GM19023 (cell line): ENCODE measurements around the gene ISL1.

Experiments used
- ATAC-seq: cut with Tn5 transposase; IDR thresholded peaks from one replicate; pipeline ENCODE4 v1.9.1; 2021; ENCODE audit warnings: mild to moderate bottlenecking, moderate library complexity; ENCODE audit not compliant: unreplicated experiment

Gene ISL1

DNA sequence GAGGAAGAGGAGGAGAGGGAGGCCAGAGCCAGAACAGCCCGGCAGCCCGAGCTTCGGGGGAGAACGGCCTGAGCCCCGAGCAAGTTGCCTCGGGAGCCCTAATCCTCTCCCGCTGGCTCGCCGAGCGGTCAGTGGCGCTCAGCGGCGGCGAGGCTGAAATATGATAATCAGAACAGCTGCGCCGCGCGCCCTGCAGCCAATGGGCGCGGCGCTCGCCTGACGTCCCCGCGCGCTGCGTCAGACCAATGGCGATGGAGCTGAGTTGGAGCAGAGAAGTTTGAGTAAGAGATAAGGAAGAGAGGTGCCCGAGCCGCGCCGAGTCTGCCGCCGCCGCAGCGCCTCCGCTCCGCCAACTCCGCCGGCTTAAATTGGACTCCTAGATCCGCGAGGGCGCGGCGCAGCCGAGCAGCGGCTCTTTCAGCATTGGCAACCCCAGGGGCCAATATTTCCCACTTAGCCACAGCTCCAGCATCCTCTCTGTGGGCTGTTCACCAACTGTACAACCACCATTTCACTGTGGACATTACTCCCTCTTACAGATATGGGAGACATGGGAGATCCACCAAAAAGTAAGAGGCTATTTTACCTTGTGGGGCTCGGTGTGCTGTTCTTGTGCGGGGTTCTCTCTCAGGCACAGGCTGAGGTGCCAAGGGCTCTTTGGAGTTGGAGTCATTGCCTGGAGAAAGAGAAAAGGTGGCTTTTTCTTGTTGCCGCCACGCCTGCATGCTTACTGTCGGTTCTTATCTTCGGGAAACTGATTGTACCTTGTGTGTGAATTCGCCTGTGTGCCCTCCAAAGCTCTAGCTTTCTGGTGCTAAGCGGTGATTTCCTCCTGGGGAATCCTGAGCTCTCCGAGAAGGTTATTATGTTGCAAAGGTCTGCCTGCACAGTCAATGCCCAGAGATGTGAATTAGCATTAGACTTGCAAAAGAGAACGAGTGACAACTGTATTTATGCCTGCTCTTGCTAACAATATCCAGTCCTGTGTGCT, at the start of gene ISL1:
ISL1 (plus strand) TSS at position 318 of the 991 bp plus-strand sequence; CDS start at position 542, 224 bp downstream.
- no peak for ATAC-seq

DNA sequence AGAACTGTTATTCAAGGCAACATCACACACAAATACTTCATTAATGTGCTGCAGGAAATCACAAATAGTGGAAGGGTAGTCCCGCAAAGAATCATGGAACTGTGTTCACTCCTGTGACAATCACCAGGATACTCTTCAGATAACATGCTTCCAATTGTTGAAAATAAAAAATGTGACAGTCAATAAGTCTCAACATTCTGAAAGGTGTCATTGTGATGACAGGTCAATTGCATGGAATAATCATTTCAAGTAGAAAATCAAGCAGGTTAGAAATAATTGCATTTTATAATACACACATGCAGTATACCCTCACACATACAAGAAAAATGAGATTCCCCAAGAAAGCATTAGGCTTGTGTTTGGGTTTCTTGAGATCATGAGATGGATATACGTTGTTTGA, 46.4 kb upstream of the ISL1 start:
- no peak for ATAC-seq

DNA sequence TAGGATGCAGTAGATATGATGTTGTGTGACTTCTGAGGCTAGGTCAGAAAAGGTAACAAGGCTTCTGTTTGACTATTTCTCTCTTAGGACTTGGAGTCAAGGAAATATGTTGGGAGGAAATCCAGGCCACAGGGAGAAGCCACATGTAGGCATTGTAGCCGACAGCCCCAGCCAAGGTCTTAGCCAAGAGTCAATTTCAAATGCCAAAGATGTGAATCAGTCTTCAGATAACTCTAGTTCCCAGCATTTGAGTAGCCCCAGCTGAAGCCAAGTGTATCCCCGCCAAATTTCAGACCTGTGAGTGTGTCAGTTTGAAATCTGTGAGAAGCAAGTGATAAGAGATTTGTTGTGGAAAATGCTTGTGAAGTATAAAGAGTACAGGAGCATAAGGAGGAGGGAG, 38.1 kb upstream of the ISL1 start:
- ATAC-seq: no peak

DNA sequence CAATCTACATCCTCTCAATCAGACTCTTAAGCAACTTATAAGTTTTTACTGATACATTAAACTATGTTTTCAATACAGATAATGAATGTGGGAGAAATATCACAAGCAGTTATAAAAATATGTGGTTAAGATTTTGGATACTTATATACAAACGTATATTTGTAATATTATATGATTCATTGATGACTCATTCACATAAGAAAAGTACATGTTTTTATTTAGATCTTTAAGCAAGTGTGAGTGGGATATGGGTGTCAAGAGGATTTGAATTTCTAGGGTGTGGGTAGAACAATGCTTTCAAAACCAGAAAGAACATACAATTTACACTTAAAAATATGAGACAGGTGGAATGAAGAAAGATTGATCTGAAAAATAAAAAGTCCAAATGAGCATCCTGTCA, 36.1 kb upstream of the ISL1 start:
- no peak for ATAC-seq

DNA sequence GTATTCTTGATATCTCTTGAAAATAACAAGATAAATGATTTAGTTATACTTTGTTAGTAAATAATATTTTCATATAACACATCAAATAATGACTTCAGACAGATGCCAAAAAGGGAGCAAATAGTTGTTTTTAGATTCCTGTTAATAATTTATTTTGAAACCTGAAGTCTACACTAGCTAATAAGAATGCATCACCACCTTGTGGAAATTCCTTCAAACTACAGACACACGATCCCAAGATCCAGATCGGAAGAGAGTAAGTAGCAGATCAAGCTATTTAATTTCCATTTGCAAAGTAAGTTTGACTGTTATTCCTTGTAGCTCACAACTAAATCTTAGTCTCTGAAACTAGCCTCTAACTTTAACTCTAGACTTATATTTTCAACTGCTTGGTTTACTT, 35.5 kb upstream of the ISL1 start:
- ATAC-seq: no peak

DNA sequence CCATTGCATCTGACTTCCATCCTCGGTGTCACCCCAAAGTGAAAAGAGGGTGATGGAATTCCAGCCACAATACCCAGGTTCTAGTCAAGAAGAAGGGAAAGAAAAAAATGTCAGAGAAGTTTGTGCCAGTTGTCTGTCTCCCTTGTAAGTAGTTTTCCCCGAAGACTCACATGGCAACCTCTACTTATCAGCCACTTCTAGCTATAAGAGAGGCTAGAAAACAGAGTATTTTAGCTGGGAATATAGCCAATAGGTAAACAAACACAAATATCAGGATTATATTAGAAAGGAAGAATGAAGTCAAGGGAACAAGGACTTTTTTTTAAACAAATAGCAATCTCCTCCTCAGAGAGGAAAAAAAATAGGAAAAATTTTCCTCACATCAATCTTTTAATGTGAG, 12.2 kb upstream of the ISL1 start:
- ATAC-seq: no peak

DNA sequence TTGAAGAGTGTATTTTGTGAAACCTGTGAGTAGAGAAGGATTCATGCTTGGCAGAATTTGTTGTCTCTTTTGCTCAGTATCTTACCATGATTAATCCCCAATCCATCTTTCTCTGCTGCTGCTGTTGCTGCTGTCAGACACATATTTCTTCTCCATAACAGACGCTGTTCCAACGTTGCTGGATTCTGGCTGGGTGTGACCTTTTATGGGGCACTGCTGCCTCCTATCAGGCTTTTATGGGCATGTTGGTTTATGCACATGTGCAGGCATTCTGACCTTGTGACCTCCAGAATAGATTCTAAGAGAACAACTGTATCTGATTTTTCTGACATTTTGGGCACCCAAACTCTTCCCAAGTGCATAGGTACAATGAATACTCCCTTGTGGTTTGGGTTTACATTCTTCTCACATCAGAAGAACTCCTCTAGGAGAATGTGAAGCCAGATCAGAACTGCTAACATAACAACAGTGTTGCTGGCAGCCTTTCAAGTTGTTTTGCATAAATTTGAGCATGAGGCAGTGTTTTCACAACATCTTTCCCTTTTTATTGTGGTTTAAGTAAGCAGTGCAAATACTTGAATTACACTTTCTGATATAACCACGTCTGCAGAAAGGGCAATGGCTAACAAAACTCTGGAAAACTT, 9.2 kb upstream of the ISL1 start:
- ATAC-seq: no peak

DNA sequence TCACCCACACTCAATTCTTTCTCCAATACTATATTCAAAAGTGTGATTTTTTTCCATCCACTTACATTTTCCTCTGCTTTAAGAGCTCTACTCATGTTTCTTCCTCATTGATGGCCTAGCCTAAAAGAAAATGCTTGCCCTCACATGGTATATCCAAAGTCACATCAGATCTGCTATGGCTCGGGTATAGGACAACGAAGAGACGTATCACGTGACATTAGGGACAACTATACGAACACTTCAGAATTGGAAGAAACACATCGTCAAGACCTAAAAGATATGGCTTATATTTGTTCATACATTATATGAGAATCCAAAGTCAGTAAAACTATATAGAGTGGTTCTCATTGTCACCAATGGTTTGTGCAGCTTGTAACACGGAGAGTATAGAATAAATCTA, 8.2 kb upstream of the ISL1 start:
- no peak for ATAC-seq

DNA sequence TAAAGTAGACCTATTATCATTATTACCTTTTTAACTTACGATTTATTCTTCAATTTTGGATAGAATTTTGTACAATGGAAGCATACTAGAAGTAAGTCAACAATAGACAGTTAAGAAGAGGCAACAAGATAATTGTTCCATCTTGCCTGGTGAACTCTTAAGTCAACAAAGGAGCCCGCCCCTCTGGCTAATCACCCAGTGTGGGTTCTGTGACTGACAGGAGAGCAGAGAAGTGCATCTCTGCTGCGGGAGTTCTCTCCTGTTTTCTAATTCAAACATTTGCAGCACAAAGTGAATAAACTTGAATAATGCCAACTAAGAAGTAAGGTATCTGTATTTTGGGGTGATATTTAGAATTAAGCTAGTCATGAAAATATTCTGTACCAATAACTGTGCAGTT, 6.7 kb upstream of the ISL1 start:
- no peak for ATAC-seq

DNA sequence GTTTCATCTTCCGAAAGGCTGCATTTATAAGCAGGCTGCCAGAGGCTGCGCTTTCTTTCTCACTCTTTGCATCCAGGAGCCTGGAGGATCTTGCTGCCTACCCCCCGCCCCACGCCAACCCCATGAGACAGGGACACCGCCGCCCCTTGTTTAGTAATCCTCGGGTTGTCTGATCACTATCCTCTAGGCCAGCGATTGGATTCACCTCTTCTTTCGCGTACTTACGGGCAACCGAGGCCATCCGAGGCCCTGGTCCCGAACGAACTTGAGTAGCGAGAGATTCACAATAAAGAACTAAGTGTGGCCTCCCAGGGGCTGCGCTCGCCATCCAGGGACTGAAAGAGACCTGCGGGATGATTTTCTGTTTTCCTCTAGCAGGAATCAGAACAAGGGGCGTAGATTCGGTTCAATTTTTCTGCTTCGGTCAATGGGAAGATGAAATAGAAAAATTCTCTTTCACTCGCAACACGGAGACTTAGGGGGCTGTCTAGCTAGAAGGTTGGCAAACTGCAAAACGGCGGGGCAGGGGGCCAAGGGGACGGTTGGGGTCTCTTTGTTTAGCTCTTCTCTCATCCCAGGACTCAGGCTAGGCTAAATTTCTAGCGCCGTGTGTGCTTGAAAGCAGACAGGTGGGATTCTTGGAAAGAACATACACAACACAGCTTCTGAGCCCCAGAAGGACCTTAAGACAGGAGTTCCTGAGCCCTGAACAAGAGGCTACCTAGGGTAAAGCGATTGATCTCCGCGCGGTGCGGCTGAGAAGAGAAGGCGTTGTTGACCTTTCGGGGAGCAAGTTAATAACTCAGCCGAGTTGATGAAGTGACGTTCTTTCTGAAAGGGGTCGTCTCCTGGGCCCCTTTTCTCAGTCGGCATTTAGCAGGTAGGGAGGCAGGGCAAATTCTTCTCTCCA, 5.8 kb upstream of the ISL1 start:
- no peak for ATAC-seq

DNA sequence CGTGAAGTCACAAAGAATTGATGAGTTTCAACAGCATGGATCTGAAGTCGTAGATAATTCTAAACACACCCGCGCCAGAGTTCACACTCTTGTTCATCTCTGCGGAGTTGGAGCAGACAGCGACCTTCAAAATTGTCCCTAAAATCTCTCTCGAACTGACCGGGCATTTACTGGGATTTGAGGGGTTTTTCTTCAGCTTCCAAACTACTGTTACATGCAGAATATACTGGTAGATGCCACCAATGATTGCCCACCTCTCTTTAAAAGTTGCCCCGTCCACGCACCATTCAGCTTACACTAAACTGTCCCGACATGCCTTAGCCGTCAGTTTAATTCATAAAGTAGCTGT, 5.2 kb upstream of the ISL1 start:
- no peak for ATAC-seq

DNA sequence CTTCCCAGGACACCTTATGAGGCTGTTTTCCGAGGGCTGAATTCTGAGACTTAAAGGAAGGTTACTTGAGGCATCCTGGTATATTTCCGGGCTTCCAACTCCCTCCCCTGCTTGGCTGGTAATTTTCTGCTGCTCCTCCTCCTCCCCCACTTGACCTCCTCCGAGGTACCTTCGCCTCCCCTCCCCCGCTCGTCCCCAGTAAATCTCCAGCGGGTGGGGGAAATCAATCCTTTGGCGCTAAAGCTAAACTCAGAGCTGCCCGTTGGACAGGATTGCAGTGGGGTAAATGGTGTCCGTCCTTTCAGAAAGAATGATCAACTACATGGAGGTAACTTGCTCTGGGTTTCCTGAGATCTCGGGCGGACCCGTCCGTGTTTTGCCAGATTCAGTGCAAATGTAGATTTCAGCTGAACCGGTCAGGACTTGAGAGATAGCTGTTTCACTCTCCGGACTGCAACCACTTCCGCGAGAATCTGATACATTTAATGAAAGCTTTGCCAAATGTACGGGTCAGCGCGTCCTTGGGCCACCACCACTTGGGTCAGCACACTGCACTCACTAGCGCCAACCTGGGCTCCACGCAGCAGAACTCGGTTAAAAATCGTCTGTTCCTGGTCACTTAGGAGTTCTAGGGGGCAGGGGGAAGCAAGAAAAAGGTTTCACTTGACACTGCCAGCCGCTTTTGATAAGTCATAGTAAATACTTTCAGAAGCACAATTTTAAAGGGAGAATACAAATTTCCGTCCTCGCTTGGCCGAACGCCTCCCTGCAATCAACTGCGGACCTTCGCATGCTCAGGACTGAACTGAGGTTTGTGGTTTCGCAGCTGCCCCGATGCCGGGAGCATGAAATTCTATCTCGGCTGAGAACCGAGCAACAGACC, 4.6 kb upstream of the ISL1 start:
- no peak for ATAC-seq

DNA sequence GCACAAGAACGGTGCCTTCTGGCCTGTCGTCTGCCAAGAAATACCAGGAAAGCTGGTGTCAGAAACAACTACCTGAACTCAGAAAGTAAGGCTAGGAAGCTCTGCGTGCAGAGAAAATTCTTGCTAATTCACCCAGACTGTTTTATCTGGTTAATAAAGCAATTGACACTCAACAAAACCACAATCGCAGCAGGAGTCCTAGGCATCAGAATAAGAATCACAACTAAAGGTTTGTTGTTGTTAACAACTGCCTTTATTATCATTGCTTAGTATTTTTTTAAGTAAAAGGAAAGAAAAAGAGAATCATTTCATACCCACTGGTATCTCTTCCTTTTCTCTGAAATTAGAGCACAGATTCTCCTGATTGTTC, 3.9 kb upstream of the ISL1 start:
- no peak for ATAC-seq

DNA sequence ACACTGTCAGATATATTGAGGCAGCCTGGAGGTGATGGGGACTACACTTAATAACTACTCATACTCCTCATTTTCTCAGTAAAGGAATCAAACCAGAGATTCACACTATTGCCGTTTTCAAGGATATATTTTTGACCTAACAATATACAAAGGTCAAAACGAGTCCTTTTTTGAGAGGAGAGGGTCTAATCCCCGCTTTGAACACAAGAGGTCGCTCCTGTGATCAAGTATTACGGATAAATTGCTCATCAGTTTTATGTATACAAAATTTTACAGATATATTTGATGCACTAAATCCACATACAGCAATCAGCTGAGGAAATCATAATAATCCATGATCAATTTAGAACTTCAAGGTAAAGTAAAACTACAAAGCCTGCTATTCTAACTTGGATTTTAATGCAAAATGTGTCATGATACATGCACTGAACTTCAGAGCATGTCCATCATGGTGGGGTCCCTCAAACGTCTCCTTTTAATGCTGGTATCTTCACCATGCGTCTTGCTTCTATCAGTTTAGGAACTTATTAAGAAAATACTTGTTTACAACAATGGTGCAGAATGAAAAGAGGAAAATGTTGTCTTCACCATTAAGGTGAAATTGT, 2.5 kb upstream of the ISL1 start:
- no peak for ATAC-seq

DNA sequence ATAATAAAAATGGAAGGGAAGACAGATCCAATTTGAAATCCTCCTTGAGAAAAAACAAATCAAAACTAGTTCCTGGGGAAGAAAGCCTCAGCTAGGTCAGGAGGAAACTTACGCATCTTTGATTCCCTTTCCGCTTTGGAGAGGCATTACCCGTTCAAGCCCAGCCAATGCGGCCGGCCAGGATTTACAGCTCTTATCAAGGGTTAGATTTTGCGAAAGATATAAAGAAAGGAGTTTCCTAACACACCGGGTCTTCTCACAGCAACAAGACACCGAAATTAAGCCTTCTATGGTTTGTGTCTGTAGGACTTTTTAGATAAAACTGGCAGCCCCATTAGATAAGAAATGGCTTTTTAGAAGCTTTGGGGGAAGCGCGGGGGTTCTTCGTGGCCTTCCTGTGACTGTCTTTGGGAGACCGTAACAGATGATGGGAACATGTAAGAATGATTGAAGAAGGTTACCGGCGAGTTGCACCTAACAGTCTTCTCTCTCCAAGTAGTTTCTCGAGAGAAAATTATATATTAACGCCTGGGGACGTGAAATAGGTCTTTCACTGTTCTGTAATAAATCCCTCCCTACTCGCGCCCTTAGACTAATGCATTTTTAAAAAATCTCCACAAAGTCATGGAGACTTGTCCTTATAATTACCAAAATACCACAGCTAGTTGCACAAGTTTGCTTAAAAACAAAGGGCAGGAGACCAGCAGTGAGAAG, 1.3 kb upstream of the ISL1 start:
- ATAC-seq: no peak

DNA sequence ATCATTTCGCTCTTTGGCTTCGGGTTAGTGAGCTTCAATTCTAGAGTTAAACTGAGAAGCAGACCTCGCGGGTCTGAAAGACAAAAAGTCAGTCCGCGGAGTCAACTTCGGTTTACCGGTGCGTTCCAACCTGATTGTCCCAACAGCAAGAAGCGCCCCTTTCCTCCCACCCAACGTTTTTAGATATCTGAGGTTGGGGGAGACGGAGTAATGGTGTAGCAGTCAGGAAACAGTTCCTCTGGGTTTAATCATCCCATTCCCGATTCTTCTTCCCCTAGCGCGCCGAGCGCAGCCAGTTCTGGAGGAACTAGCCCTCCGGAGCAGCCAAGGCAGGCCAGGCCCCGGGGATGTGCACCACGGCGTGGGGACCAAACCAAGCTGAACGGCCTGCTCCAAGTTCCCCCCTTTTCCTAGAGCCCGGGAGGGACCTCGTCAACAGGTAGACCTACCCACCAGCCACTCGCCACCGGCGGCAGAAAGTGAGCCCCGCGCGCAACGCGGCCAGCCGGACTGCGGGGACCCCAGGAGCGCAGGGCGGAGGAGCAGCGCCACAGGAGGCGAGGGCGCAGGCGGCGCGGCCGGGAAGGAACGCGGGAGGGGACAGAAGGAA, 622 bp upstream of the ISL1 start:
- ATAC-seq: no peak

DNA sequence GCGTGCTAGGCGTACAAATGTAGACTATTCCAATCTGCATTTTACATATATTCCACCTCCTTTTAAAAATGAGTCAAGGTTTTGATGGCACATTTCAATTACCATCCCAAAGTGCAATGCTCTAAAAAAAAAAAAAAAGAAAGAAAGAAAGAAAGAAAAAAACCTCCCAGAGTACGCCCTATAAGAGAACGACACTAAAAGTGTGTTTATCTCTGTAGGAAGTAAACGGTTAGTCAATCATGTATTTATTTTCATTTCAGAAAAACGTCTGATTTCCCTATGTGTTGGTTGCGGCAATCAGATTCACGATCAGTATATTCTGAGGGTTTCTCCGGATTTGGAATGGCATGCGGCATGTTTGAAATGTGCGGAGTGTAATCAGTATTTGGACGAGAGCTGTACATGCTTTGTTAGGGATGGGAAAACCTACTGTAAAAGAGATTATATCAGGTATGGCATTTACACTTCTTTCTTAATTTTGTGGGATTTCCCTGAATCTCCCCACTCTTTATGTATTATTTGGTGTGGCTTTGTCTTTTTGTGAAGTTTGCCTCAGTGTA, 1.1 kb downstream of the ISL1 start:
- no peak for ATAC-seq

DNA sequence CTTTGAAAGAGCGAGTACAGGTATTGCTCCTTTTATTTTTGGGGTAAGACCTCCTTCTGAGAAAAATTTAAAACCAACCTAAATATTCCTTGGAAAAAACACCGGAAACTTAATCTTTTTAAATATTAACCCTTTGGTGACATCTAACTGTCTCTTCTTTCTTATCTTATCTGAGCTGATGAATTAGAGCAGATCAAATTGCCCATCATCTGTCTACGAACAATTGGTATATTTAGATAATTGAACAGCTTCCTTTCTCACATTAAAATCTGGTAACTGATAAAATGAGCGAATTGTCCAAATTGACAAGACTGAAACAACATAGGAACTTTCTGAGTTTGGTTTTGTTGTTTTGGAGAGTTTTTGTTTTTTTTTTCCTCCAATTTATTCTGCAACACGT, 2.0 kb downstream of the ISL1 start:
- no peak for ATAC-seq
